OCI-LY7 (cell line): ENCODE data around the gene MTF2. TPM values are rescaled to one million over a fixed set of nuclear protein-coding genes. Genes with fewer than 3 reads are reported as not detected.

Experiments used
- BruUV-seq: library from RNA; stranded (reverse); fragments of 400-500 nt; replicated peaks from 2 replicates; lab custom pipeline; 2021; lab: Mats Ljungman, UMichigan
- CTCF ChIA-PET: fragments of 300-600 bp; sonication (Branson Sonifier 250); formaldehyde crosslinking; loops from one replicate; lab custom pipeline; 2022; ENCODE audit warnings: antibody characterized with exemption; ENCODE audit not compliant: unreplicated experiment; lab: Charles Lee
- POLR2A ChIA-PET: fragments of 300-600 bp; sonication (Branson Sonifier 250); formaldehyde crosslinking; loops from one replicate; lab custom pipeline; 2022; ENCODE audit warnings: antibody characterized with exemption; lab: Charles Lee
- DNase-seq: peaks from one replicate; pipeline ENCODE4 v3.0.0-alpha.2; 2015; ENCODE audit warnings: low spot score
- H2AFZ ChIP-seq: fragments of 200-600 bp; sonication (generic), shearing (Covaris generic); 2 replicates; pipeline ENCODE4 v1.6.1; 2014; ENCODE audit warnings: mild to moderate bottlenecking, antibody characterized with exemption, low read length, moderate library complexity
- H3K27ac ChIP-seq: fragments of 200-600 bp; sonication (generic); 2 replicates; pipeline ENCODE4 v1.5.1; 2014; ENCODE audit warnings: mixed run types, low read depth, mild to moderate bottlenecking, moderate library complexity, low read length, inconsistent platforms; ENCODE audit not compliant: poor library complexity, severe bottlenecking
- H3K36me3 ChIP-seq: fragments of 200-600 bp; sonication (generic); 2 replicates; pipeline ENCODE4 v1.6.1; 2014; ENCODE audit warnings: mild to moderate bottlenecking, antibody characterized with exemption, low read length, moderate library complexity, mixed read lengths; ENCODE audit not compliant: insufficient read depth
- H3K4me1 ChIP-seq: fragments of 200-600 bp; sonication (generic); 2 replicates; pipeline ENCODE4 v1.5.1; 2014; ENCODE audit warnings: mild to moderate bottlenecking, low read length; ENCODE audit not compliant: insufficient read depth, poor library complexity, severe bottlenecking
- H3K4me2 ChIP-seq: fragments of 200-600 bp; sonication (generic); 2 replicates; pipeline ENCODE4 v1.6.1; 2014; ENCODE audit warnings: mild to moderate bottlenecking, low read length
- H3K4me3 ChIP-seq: fragments of 200-600 bp; sonication (generic); 2 replicates; pipeline ENCODE4 v1.5.1; 2014; ENCODE audit warnings: mild to moderate bottlenecking, low read depth, low read length; ENCODE audit not compliant: poor library complexity, severe bottlenecking
- H3K79me2 ChIP-seq: fragments of 200-600 bp; sonication (generic); 2 replicates; pipeline ENCODE4 v1.6.1; 2016; ENCODE audit warnings: low read depth, mild to moderate bottlenecking, low read length, moderate library complexity, mixed read lengths; ENCODE audit not compliant: insufficient read depth
- H3K9me2 ChIP-seq: fragments of 200-600 bp; sonication (generic); 2 replicates; pipeline ENCODE4 v1.6.1; 2016; ENCODE audit warnings: mild to moderate bottlenecking, low read length, mixed read lengths; ENCODE audit not compliant: insufficient read depth
- H3K9me3 ChIP-seq: fragments of 200-600 bp; sonication (generic); 2 replicates; pipeline ENCODE4 v1.6.1; 2014; ENCODE audit warnings: mild to moderate bottlenecking, mixed run types, low read length, mixed read lengths
- H4K20me1 ChIP-seq: fragments of 200-600 bp; sonication (generic); 2 replicates; pipeline ENCODE4 v1.6.1; 2014; ENCODE audit warnings: mild to moderate bottlenecking, antibody characterized with exemption, low read length, moderate library complexity, mixed read lengths; ENCODE audit not compliant: insufficient read depth
- CTCF ChIP-seq: fragments of 200-600 bp; sonication (generic); conservative IDR thresholded peaks from 2 replicates; pipeline ENCODE4 v1.5.1; 2014; ENCODE audit warnings: mild to moderate bottlenecking, antibody characterized with exemption, low read length, moderate library complexity, mixed read lengths
- EZH2phosphoT487 ChIP-seq: fragments of 200-600 bp; sonication (generic); IDR thresholded peaks from 2 replicates; pipeline ENCODE4 v1.6.1; 2018; ENCODE audit warnings: low read depth, borderline replicate concordance, mild to moderate bottlenecking, mixed run types, antibody characterized with exemption, low read length, moderate library complexity, mixed read lengths
- intact Hi-C: fragments of 100-400 bp; cut with micrococcal nuclease; formaldehyde crosslinking; loops from one replicate; pipeline ENCODE4 v1.10.0; 2022; ENCODE audit not compliant: unreplicated experiment
- total RNA-seq, 2 experiments: library from RNA; depleted of rRNA in 1 of 2; stranded (reverse); fragments of >200 nt in 1 of 2; shearing (Covaris generic) in 1 of 2; gene quantifications; 2 replicates each; pipeline ENCODE4 v1.2.3, GENCODE V29; 2014 to 2022

Gene MTF2
- total RNA-seq, 2 experiments from 2014 or later = 48.1 to 112 TPM

GRCh38 chr1:93079685-93080141 is 630 bp downstream of the MTF2 start:
- Histone ChIP-seq H3K36me3 (peaks cover 54% of the 10 kb centered on the region), H3K4me1 (peaks cover 45% of the 10 kb centered on the region), H3K79me2 (peaks cover 65% of the 10 kb centered on the region), H2AFZ (peak overlapping the region; percentile 37; the same call in 1 of the 2 replicates), H3K27ac (peak overlapping the region; percentile 87), H3K4me2 (peak overlapping the region; percentile 79), H3K9me3 (peaks cover 23% of the 10 kb centered on the region), H3K4me3 (peak overlapping the region; percentile 84), H3K9me2 (no peaks in the 10 kb centered on the region), H4K20me1 (peaks cover 31% of the 10 kb centered on the region)
- TF ChIP-seq CTCF (no peak), EZH2phosphoT487 (no peak)
- CTCF ChIA-PET = interaction anchor here (0.6 to 1.0 kb wide), 4 partner anchors 11 to 295 kb away, joined by 3 to 12 read pairs (median 4); partner anchors contain the start of gene EVI5
- DNase-seq = peak; percentile 51
- POLR2A ChIA-PET = interaction anchor here (0.6 to 3.2 kb wide), 39 partner anchors 9 to 1578 kb away, joined by 3 to 23 read pairs (median 4); partner anchors contain the start of genes CDC7 and DR1
- intact Hi-C loops = loop anchor here (1.0 to 10.0 kb wide), 7 partner anchors 51 to 768 kb away; partner anchors contain the start of genes DIPK1A, DR1 and RPL5
- no TSS peak for BruUV-seq

GRCh38 chr1:93080179-93080823 is 1.2 kb downstream of the MTF2 start:
- H3K36me3 ChIP-seq = peaks cover 60% of the 10 kb centered on the region
- no peak overlapping the region for H2AFZ ChIP-seq
- H3K27ac ChIP-seq = peak overlapping the region; percentile 87
- intact Hi-C loops = loop anchor here (2.0 to 10.0 kb wide), 2 partner anchors 68 to 94 kb away; no protein-coding TSS in a partner anchor
- H3K4me3 ChIP-seq = peak overlapping the region; percentile 84
- H3K79me2 ChIP-seq = peaks cover 71% of the 10 kb centered on the region
- peaks cover 26% of the 10 kb centered on the region for H3K9me3 ChIP-seq
- CTCF ChIA-PET = interaction anchor here (0.9 kb wide), 1 partner anchor 118 kb away, joined by 6 read pairs; no protein-coding TSS in a partner anchor
- H3K4me1 ChIP-seq = peaks cover 45% of the 10 kb centered on the region
- TF ChIP-seq EZH2phosphoT487 = no peak
- peak; percentile 84 for TF ChIP-seq CTCF
- no peaks in the 10 kb centered on the region for H3K9me2 ChIP-seq
- peak; percentile 86 for DNase-seq
- peaks cover 31% of the 10 kb centered on the region for H4K20me1 ChIP-seq
- BruUV-seq = no TSS peak
- POLR2A ChIA-PET = interaction anchor here (0.5 to 2.3 kb wide), 37 partner anchors 9 to 1579 kb away, joined by 3 to 13 read pairs (median 4); partner anchors contain the start of genes CDC7 and DR1
- peak overlapping the region; percentile 79 for H3K4me2 ChIP-seq
